ENCODE results near the gene GLIS2.

GRCh38 chr16:4272114-4272956, 43.5 kb upstream of the GLIS2 start:
- no peak for TF ChIP-seq CTCF (tag by site-specific recombination; IDR thresholded peaks at IDR 0.05)
- no peak for TF ChIP-seq ZNF292 (tag by site-specific recombination; IDR thresholded peaks at IDR 0.05; ENCODE audit: borderline replicate concordance, low read depth)
- TF ChIP-seq ZBTB7A (tag by site-specific recombination; IDR thresholded peaks at IDR 0.05; ENCODE audit: low read depth), result no peak
- no peak for TF ChIP-seq ZNF16 (tag by site-specific recombination; IDR thresholded peaks at IDR 0.05; ENCODE audit: low read depth)
- TF ChIP-seq ZNF658 (tag by site-specific recombination; IDR thresholded peaks at IDR 0.05), result no peak
- no peak for TF ChIP-seq ZNF521 (tag by site-specific recombination; IDR thresholded peaks at IDR 0.05)
- no peak for TF ChIP-seq ZNF768 (tag by site-specific recombination; IDR thresholded peaks at IDR 0.05)
